Thoracic aorta (tissue), 2 donors: ENCODE results near the gene PPM1H. TPM values are rescaled to one million over a fixed set of nuclear protein-coding genes. Genes with fewer than 3 reads are reported as not detected.
"Not testable (repeated sequence)": the region's sequence is repeated elsewhere in the genome, so short reads cannot be mapped to it uniquely, and the experiment has no call there.

Source experiments
- ATAC-seq: fragments of 150-250 bp; one replicate; pipeline ENCODE4 v1.8.0; 2017; ENCODE audit warnings: low read depth; ENCODE audit not compliant: insufficient number of reproducible peaks, low FRiP score
- DNase-seq: peaks from one replicate; pipeline ENCODE4 v3.0.0-alpha.2; 2020; ENCODE audit warnings: low spot score
- H3K27ac ChIP-seq, 2 donors: fragments of 200-600 bp; sonication (generic); 1 replicate in 1 of 2; 2 replicates in 1 of 2; pipeline ENCODE4 v1.5.1; 2016; ENCODE audit warnings: mild to moderate bottlenecking in 2 of 2, moderate library complexity in 2 of 2
- H3K27me3 ChIP-seq: fragments of 200-600 bp; sonication (generic); replicated peaks from 2 replicates; pipeline ENCODE4 v1.6.0; 2016; ENCODE audit warnings: mild to moderate bottlenecking; ENCODE audit not compliant: insufficient read depth
- H3K36me3 ChIP-seq: fragments of 200-600 bp; sonication (generic); one replicate; pipeline ENCODE4 v1.5.1; 2016
- H3K4me1 ChIP-seq, 2 donors: fragments of 200-600 bp; sonication (generic); 1 replicate in 1 of 2; 2 replicates in 1 of 2; pipeline versions ENCODE4 v1.5.1 to v1.6.0; 2016; ENCODE audit warnings: low read depth in 2 of 2, mild to moderate bottlenecking in 1 of 2; ENCODE audit not compliant: control insufficient read depth in 1 of 2
- H3K4me3 ChIP-seq: fragments of 200-600 bp; sonication (generic); 2 replicates; pipeline ENCODE4 v1.5.1; 2016; ENCODE audit warnings: mild to moderate bottlenecking
- H3K9me3 ChIP-seq: fragments of 200-600 bp; sonication (generic); 2 replicates; pipeline ENCODE4 v1.5.1; 2016
- CTCF ChIP-seq: fragments of 200-600 bp; sonication (generic); IDR thresholded peaks from one replicate; pipeline ENCODE4 v1.5.1; 2019; ENCODE audit warnings: antibody characterized with exemption
- total RNA-seq, 2 donors: library from RNA; depleted of rRNA; stranded (reverse); fragments of >200 nt; gene quantifications; one replicate each; pipeline versions ENCODE4 v1.1.0 to v1.2.3, GENCODE V29; 2016

PPM1H gene
- total RNA-seq, 2 donors from 2014 or later, result 9.1 to 10.3 TPM

GRCh38 chr12:62976110-62976662 lies 41.2 kb upstream of the PPM1H start:
- ATAC-seq, result no peak
- Histone ChIP-seq H3K4me3 (no peak overlapping the region), H3K9me3 (no peaks in the 10 kb centered on the region), H3K4me1 (peaks cover 0 to 8% of the 10 kb centered on the region in 2 donors), H3K27ac (no peak overlapping the region), H3K36me3 (no peaks in the 10 kb centered on the region), H3K27me3 (no peaks in the 10 kb centered on the region)
- no peak for DNase-seq
- TF ChIP-seq CTCF, result no peak

GRCh38 chr12:62971769-62972525 lies 37.0 kb upstream of the PPM1H start:
- TF ChIP-seq CTCF, result no peak
- Histone ChIP-seq H3K27me3 (no peaks in the 10 kb centered on the region), H3K4me3 (no peak overlapping the region), H3K36me3 (no peaks in the 10 kb centered on the region), H3K9me3 (no peaks in the 10 kb centered on the region), H3K4me1 (peaks cover 0 to 15% of the 10 kb centered on the region in 2 donors), H3K27ac (peak overlapping the region; percentile 10 to 30)
- DNase-seq, result no peak
- ATAC-seq, result no peak

- no peaks in the 10 kb centered on the region for H3K36me3 ChIP-seq
- no peak overlapping the region for H3K4me3 ChIP-seq
- H3K4me1 ChIP-seq, result peaks cover 0 to 22% of the 10 kb centered on the region in 2 donors
- no peak overlapping the region for H3K27ac ChIP-seq
- DNase-seq (no peak), ATAC-seq (no peak)
- no peak for TF ChIP-seq CTCF
- no peaks in the 10 kb centered on the region for H3K9me3 ChIP-seq
- no peaks in the 10 kb centered on the region for H3K27me3 ChIP-seq
Measured at GRCh38 chr12:62969695-62970094, 34.7 kb upstream of the PPM1H start.

DNA sequence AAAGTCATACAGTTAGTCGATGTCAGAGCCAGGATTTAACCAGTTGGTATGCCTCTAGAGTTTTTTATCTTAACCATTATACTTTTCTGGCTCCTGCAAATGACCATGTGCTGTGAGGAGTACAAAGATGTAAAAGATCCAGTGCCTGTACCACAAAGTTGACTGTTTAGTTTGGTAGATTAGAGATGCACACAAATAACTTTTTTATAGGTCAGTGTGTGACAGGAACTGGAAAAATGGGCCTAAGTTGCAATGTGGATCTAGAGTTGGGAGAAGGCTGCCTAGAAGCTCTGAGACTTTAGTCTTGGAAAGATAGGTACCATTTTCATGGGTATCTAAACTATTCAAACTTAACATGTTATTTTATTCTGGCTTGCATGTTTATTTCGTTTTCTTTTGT lies 32.8 kb upstream of the PPM1H start:
- Histone ChIP-seq H3K36me3 (no peaks in the 10 kb centered on the region), H3K27ac (no peak overlapping the region), H3K4me3 (no peak overlapping the region), H3K9me3 (no peaks in the 10 kb centered on the region), H3K4me1 (peaks cover 0 to 22% of the 10 kb centered on the region in 2 donors), H3K27me3 (no peaks in the 10 kb centered on the region)
- DNase-seq (no peak), ATAC-seq (no peak)
- TF ChIP-seq CTCF, result no peak

GRCh38 chr12:62966990-62967506 lies 32.1 kb upstream of the PPM1H start:
- no peak for ATAC-seq
- Histone ChIP-seq H3K36me3 (no peaks in the 10 kb centered on the region), H3K9me3 (no peaks in the 10 kb centered on the region), H3K27me3 (no peaks in the 10 kb centered on the region), H3K4me3 (no peak overlapping the region), H3K4me1 (peaks cover 0 to 22% of the 10 kb centered on the region in 2 donors), H3K27ac (no peak overlapping the region)
- DNase-seq, result no peak
- TF ChIP-seq CTCF, result no peak

GRCh38 chr12:62966446-62966989 lies 31.6 kb upstream of the PPM1H start:
- not testable (repeated sequence) for H3K4me3 ChIP-seq, ATAC-seq, DNase-seq, H3K27ac ChIP-seq, H3K9me3 ChIP-seq, H3K27me3 ChIP-seq, H3K36me3 ChIP-seq
- peaks cover 0 to 18% of the 10 kb centered on the region in 2 donors for H3K4me1 ChIP-seq

DNA sequence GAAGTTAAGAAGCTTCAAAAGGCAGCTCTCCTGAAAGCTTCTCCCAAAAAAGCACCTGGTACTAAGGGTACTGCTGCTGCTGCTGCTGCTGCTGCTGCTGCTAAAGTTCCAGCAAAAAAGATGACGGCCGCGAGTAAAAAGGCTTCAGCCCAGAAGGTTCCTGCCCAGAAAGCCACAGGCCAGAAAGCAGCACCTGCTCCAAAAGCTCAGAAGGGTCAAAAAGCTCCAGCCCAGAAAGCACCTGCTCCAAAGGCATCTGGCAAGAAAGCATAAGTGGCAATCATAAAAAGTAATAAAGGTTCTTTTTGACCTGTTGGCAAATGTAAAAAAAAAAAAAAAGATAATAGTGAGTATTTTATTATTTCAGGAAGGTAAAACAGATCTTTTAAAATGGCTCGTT lies 30.8 kb upstream of the PPM1H start:
- not testable (repeated sequence) for ATAC-seq, H3K27ac ChIP-seq, H3K4me3 ChIP-seq, H3K27me3 ChIP-seq, H3K9me3 ChIP-seq, H3K36me3 ChIP-seq, DNase-seq
- peaks cover 0 to 13% of the 10 kb centered on the region in 2 donors for H3K4me1 ChIP-seq

GRCh38 chr12:62965242-62965641 lies 30.3 kb upstream of the PPM1H start:
- not testable (repeated sequence) for H3K9me3 ChIP-seq, H3K36me3 ChIP-seq, H3K27ac ChIP-seq, H3K4me3 ChIP-seq, H3K27me3 ChIP-seq, ATAC-seq, DNase-seq
- peaks cover 0 to 13% of the 10 kb centered on the region in 2 donors for H3K4me1 ChIP-seq
